NT2/D1 (cell line): ENCODE measurements around the gene TLE5.
A peak's percentile ranks its signal among the peaks of the same experiment; 100 is the strongest.

Experiments used
- DNase-seq: peaks from one replicate; pipeline ENCODE4 v3.0.0-alpha.2; 2011; ENCODE audit warnings: low read depth, low spot score
- H3K27me3 ChIP-seq: 2 replicates; pipeline ENCODE4 v1.6.0; 2011; ENCODE audit warnings: mild to moderate bottlenecking; ENCODE audit not compliant: insufficient read length, insufficient read depth
- H3K36me3 ChIP-seq: 2 replicates; pipeline ENCODE4 v1.6.1; 2011; ENCODE audit warnings: mild to moderate bottlenecking, low read length, mixed read lengths; ENCODE audit not compliant: insufficient read depth, insufficient read length
- H3K4me1 ChIP-seq: 2 replicates; pipeline ENCODE4 v1.5.1; 2011; ENCODE audit not compliant: insufficient read depth, insufficient read length
- H3K4me3 ChIP-seq: 2 replicates; pipeline ENCODE4 v1.5.1; 2011; ENCODE audit warnings: low read depth; ENCODE audit not compliant: insufficient read length
- H3K9ac ChIP-seq: 2 replicates; pipeline ENCODE4 v1.6.0; 2011; ENCODE audit warnings: low read depth; ENCODE audit not compliant: insufficient read length
- H3K9me3 ChIP-seq: 2 replicates; pipeline ENCODE4 v1.5.1; 2011; ENCODE audit warnings: mild to moderate bottlenecking, low read length; ENCODE audit not compliant: insufficient read depth
- SUZ12 ChIP-seq: IDR thresholded peaks from 2 replicates; pipeline ENCODE4 v1.6.1; 2011; ENCODE audit not compliant: insufficient read length, insufficient read depth; ENCODE audit errors: extremely low read depth
- YY1 ChIP-seq: IDR thresholded peaks from 2 replicates; pipeline ENCODE4 v1.6.1; 2011; ENCODE audit not compliant: insufficient read length, insufficient read depth
- ZNF274 ChIP-seq: IDR thresholded peaks from 2 replicates; pipeline ENCODE4 v1.6.1; 2011; ENCODE audit warnings: mild to moderate bottlenecking, low read depth, low read length

The TLE5 gene

GRCh38 chr19:3080286-3080685 lies 18.0 kb upstream of the TLE5 start:
- no peak overlapping the region for H3K4me3 ChIP-seq
- no peaks in the 10 kb centered on the region for H3K9me3 ChIP-seq
- H3K9ac ChIP-seq = no peak overlapping the region
- no peaks in the 10 kb centered on the region for H3K36me3 ChIP-seq
- no peak for TF ChIP-seq SUZ12
- TF ChIP-seq YY1 = no peak
- TF ChIP-seq ZNF274 = no peak
- H3K27me3 ChIP-seq = peaks cover 15% of the 10 kb centered on the region
- H3K4me1 ChIP-seq = peaks cover 8% of the 10 kb centered on the region
- no peak for DNase-seq

GRCh38 chr19:3079578-3079977 lies 17.3 kb upstream of the TLE5 start:
- Histone ChIP-seq H3K36me3 (no peaks in the 10 kb centered on the region), H3K9ac (no peak overlapping the region), H3K4me1 (peaks cover 8% of the 10 kb centered on the region), H3K4me3 (no peak overlapping the region), H3K27me3 (peaks cover 20% of the 10 kb centered on the region), H3K9me3 (no peaks in the 10 kb centered on the region)
- no peak for TF ChIP-seq ZNF274
- no peak for TF ChIP-seq SUZ12
- TF ChIP-seq YY1 = no peak
- DNase-seq = no peak

GRCh38 chr19:3075605-3076431 lies 13.5 kb upstream of the TLE5 start:
- H3K9ac ChIP-seq = peak overlapping the region; percentile 56
- no peak for DNase-seq
- H3K27me3 ChIP-seq = peaks cover 20% of the 10 kb centered on the region
- no peaks in the 10 kb centered on the region for H3K9me3 ChIP-seq
- H3K4me1 ChIP-seq = peaks cover 10% of the 10 kb centered on the region
- H3K36me3 ChIP-seq = no peaks in the 10 kb centered on the region
- peak overlapping the region; percentile 8 for H3K4me3 ChIP-seq
- TF ChIP-seq YY1 (no peak), SUZ12 (no peak), ZNF274 (no peak)

GRCh38 chr19:3073931-3074595 lies 11.8 kb upstream of the TLE5 start:
- no peak for TF ChIP-seq YY1
- no peak for DNase-seq
- no peak overlapping the region for H3K4me3 ChIP-seq

GRCh38 chr19:3073159-3073563 lies 10.9 kb upstream of the TLE5 start:
- Histone ChIP-seq H3K4me3 (no peak overlapping the region), H3K9me3 (no peaks in the 10 kb centered on the region), H3K9ac (no peak overlapping the region), H3K27me3 (peaks cover 20% of the 10 kb centered on the region), H3K36me3 (no peaks in the 10 kb centered on the region), H3K4me1 (peaks cover 10% of the 10 kb centered on the region)
- TF ChIP-seq ZNF274 (no peak), YY1 (no peak), SUZ12 (no peak)
- DNase-seq = no peak

More at GRCh38 chr19:3073931-3074595, 11.8 kb upstream of the TLE5 start:
- H3K4me1 ChIP-seq = peaks cover 10% of the 10 kb centered on the region
- no peaks in the 10 kb centered on the region for H3K9me3 ChIP-seq
- H3K36me3 ChIP-seq = no peaks in the 10 kb centered on the region
- no peak overlapping the region for H3K9ac ChIP-seq
- H3K27me3 ChIP-seq = peaks cover 20% of the 10 kb centered on the region

- H3K9me3 ChIP-seq = no peaks in the 10 kb centered on the region
- no peaks in the 10 kb centered on the region for H3K36me3 ChIP-seq
- H3K4me3 ChIP-seq = no peak overlapping the region
- TF ChIP-seq SUZ12 = no peak
- TF ChIP-seq YY1 = no peak
- no peak for TF ChIP-seq ZNF274
- no peak for DNase-seq
- H3K9ac ChIP-seq = no peak overlapping the region
- H3K27me3 ChIP-seq = peaks cover 20% of the 10 kb centered on the region
- peaks cover 10% of the 10 kb centered on the region for H3K4me1 ChIP-seq
Observed at GRCh38 chr19:3071768-3072167, 9.5 kb upstream of the TLE5 start.

GRCh38 chr19:3068071-3068470 lies 5.8 kb upstream of the TLE5 start:
- H3K9ac ChIP-seq = no peak overlapping the region
- H3K36me3 ChIP-seq = no peaks in the 10 kb centered on the region
- no peak for TF ChIP-seq YY1
- TF ChIP-seq ZNF274 = no peak
- TF ChIP-seq SUZ12 = no peak
- no peak for DNase-seq
- peaks cover 6% of the 10 kb centered on the region for H3K4me1 ChIP-seq
- H3K4me3 ChIP-seq = no peak overlapping the region
- H3K27me3 ChIP-seq = peaks cover 11% of the 10 kb centered on the region
- H3K9me3 ChIP-seq = no peaks in the 10 kb centered on the region
